ENCODE measurements around the gene SAMD7. TPM values are rescaled to one million over a fixed set of nuclear protein-coding genes. Genes with fewer than 3 reads are reported as not detected.

SAMD7 gene
- total RNA-seq, 1 experiment from 2014 or later: not detected

GRCh38 chr3:169913323-169913722 lies 2.0 kb downstream of the SAMD7 start:
- Histone ChIP-seq H3K36me3 (ENCODE audit: control insufficient read depth, insufficient read depth, low read length) (no peaks in the 10 kb centered on the region), H3K27me3 (replicated peaks; ENCODE audit: control insufficient read depth, insufficient read depth, low read length) (no peaks in the 10 kb centered on the region; the same call in 1 of the 2 replicates), H3K4me3 (ENCODE audit: low read depth, low read length) (no peak overlapping the region), H3K4me1 (no peaks in the 10 kb centered on the region), H3K9me3 (no peaks in the 10 kb centered on the region)
- no peak for TF ChIP-seq CTCF (IDR thresholded peaks at IDR 0.05; ENCODE audit: insufficient read depth in 1 of 2, low read depth in 1 of 2, low read length in 1 of 2, severe bottlenecking in 1 of 2, unreplicated experiment in 1 of 2)
- Mint-ChIP-seq H3K27me3 (ENCODE audit: insufficient read depth, unreplicated experiment) (peaks cover 3% of the 10 kb centered on the region), H3K4me1 (ENCODE audit: low read depth, unreplicated experiment) (no peaks in the 10 kb centered on the region), H3K27ac (ENCODE audit: unreplicated experiment) (no peak overlapping the region), H3K36me3 (ENCODE audit: insufficient read depth, unreplicated experiment) (no peaks in the 10 kb centered on the region), H3K9me3 (ENCODE audit: unreplicated experiment) (no peaks in the 10 kb centered on the region), H3K4me3 (ENCODE audit: unreplicated experiment) (no peak overlapping the region)
- ChIA-PET CTCF (no interaction called here), POLR2A (no interaction called here)
- no TSS peak for BruUV-seq (replicated peaks)
- intact Hi-C loops (cut with micrococcal nuclease; ENCODE audit: unreplicated experiment): no loop called here
- no peak for DNase-seq

GRCh38 chr3:169914321-169914720 lies 2.9 kb downstream of the SAMD7 start:
- H3K27ac Mint-ChIP-seq (ENCODE audit: unreplicated experiment): no peak overlapping the region
- DNase-seq: no peak
- H3K9me3 ChIP-seq: no peaks in the 10 kb centered on the region
- no peaks in the 10 kb centered on the region for H3K4me1 ChIP-seq
- no peak overlapping the region for H3K4me3 Mint-ChIP-seq (ENCODE audit: unreplicated experiment)
- CTCF ChIA-PET: no interaction called here
- no TSS peak for BruUV-seq (replicated peaks)
- no peaks in the 10 kb centered on the region for H3K36me3 Mint-ChIP-seq (ENCODE audit: insufficient read depth, unreplicated experiment)
- intact Hi-C loops (cut with micrococcal nuclease; ENCODE audit: unreplicated experiment): no loop called here
- no peak overlapping the region for H3K4me3 ChIP-seq (ENCODE audit: low read depth, low read length)
- TF ChIP-seq CTCF (IDR thresholded peaks at IDR 0.05; ENCODE audit: insufficient read depth in 1 of 2, low read depth in 1 of 2, low read length in 1 of 2, severe bottlenecking in 1 of 2, unreplicated experiment in 1 of 2): no peak
- no peaks in the 10 kb centered on the region; the same call in 1 of the 2 replicates for H3K27me3 ChIP-seq (replicated peaks; ENCODE audit: control insufficient read depth, insufficient read depth, low read length)
- POLR2A ChIA-PET: no interaction called here
- no peaks in the 10 kb centered on the region for H3K9me3 Mint-ChIP-seq (ENCODE audit: unreplicated experiment)
- H3K36me3 ChIP-seq (ENCODE audit: control insufficient read depth, insufficient read depth, low read length): no peaks in the 10 kb centered on the region
- H3K27me3 Mint-ChIP-seq (ENCODE audit: insufficient read depth, unreplicated experiment): peaks cover 3% of the 10 kb centered on the region
- H3K4me1 Mint-ChIP-seq (ENCODE audit: low read depth, unreplicated experiment): no peaks in the 10 kb centered on the region

- H3K4me1 Mint-ChIP-seq (ENCODE audit: low read depth, unreplicated experiment): no peaks in the 10 kb centered on the region
- no peak overlapping the region for H3K27ac Mint-ChIP-seq (ENCODE audit: unreplicated experiment)
- intact Hi-C loops (cut with micrococcal nuclease; ENCODE audit: unreplicated experiment): loop anchor here (10.0 kb wide), 1 partner anchor 48 kb away; no protein-coding TSS in a partner anchor
- peaks cover 6% of the 10 kb centered on the region for H3K27me3 Mint-ChIP-seq (ENCODE audit: insufficient read depth, unreplicated experiment)
- Histone ChIP-seq H3K27me3 (replicated peaks; ENCODE audit: control insufficient read depth, insufficient read depth, low read length) (no peaks in the 10 kb centered on the region), H3K4me1 (no peaks in the 10 kb centered on the region), H3K9me3 (no peaks in the 10 kb centered on the region), H3K4me3 (ENCODE audit: low read depth, low read length) (no peak overlapping the region), H3K36me3 (ENCODE audit: control insufficient read depth, insufficient read depth, low read length) (no peaks in the 10 kb centered on the region)
- no peak overlapping the region for H3K4me3 Mint-ChIP-seq (ENCODE audit: unreplicated experiment)
- H3K36me3 Mint-ChIP-seq (ENCODE audit: insufficient read depth, unreplicated experiment): no peaks in the 10 kb centered on the region
- no peak for TF ChIP-seq CTCF (IDR thresholded peaks at IDR 0.05; ENCODE audit: insufficient read depth in 1 of 2, low read depth in 1 of 2, low read length in 1 of 2, severe bottlenecking in 1 of 2, unreplicated experiment in 1 of 2)
- BruUV-seq (replicated peaks): no TSS peak
- POLR2A ChIA-PET: no interaction called here
- CTCF ChIA-PET: no interaction called here
- DNase-seq: no peak
- H3K9me3 Mint-ChIP-seq (ENCODE audit: unreplicated experiment): no peaks in the 10 kb centered on the region
These were observed 11.8 kb downstream of the SAMD7 start for GRCh38 chr3:169923189-169923588.

Measured in Caco-2 (cell line).